GM23248 (cell line): Measurements from ENCODE around the gene RAB37.

Experiments used
- EZH2 ChIP-seq: fragments of 200-600 bp; sonication (generic); IDR thresholded peaks from 2 replicates; pipeline ENCODE4 v1.6.1; 2018; ENCODE audit warnings: antibody characterized with exemption, mild to moderate bottlenecking; ENCODE audit not compliant: insufficient read depth, poor library complexity, severe bottlenecking
- EZH2phosphoT487 ChIP-seq: fragments of 200-600 bp; sonication (generic); IDR thresholded peaks from 2 replicates; pipeline ENCODE4 v1.6.1; 2018; ENCODE audit warnings: antibody characterized with exemption, moderate library complexity, mild to moderate bottlenecking, low read depth; ENCODE audit not compliant: insufficient read depth

DNA sequence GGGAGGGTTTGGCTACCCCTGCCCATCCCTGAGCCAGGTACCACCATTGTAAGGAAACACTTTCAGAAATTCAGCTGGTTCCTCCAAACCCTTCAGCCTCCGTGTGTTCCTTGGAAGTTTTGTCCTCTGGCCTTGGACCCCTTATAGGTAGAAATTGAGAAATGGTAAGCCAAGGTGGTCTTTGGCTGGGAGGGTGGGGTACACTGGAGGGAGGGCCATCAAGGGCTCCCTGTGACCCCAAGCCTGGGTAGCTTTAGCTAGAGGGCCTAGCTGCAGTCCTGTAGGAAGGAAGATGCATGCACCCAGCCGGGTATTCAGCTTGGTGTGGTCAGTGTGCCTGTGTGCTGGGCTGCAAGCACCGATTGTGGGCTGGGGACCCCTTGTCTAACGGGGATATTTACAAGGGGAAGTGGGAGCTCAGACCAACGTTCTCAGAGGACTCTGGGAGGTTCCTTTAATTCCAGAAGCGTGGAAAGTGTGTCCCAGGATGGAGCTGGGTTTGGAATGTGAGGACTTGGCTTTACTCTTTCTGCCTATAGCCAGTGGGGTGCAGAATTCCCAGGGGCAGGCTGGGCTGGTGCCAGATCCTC, 32.3 kb downstream of the RAB37 start:
- TF ChIP-seq EZH2 (no peak), EZH2phosphoT487 (no peak)
